Stimulated activated CD8-positive, alpha-beta memory T cell treated with anti-CD3 and anti-CD28 coated beads, Interleukin-12 subunit alpha, Interleukin-12 subunit beta, amount 100 ng/mL, for 24 hours (primary cell): ENCODE data around the gene MPP3.
"Not testable (repeated sequence)": the region's sequence is repeated elsewhere in the genome, so short reads cannot be mapped to it uniquely, and the experiment has no call there.

ENCODE experiments used
- DNase-seq: peaks from one replicate; pipeline ENCODE4 v3.0.0-alpha.2; 2020; ENCODE audit errors: extremely low read depth

Gene MPP3

GRCh38 chr17:43860927-43861622 lies 28.1 kb upstream of the MPP3 start:
- DNase-seq = no peak

DNA sequence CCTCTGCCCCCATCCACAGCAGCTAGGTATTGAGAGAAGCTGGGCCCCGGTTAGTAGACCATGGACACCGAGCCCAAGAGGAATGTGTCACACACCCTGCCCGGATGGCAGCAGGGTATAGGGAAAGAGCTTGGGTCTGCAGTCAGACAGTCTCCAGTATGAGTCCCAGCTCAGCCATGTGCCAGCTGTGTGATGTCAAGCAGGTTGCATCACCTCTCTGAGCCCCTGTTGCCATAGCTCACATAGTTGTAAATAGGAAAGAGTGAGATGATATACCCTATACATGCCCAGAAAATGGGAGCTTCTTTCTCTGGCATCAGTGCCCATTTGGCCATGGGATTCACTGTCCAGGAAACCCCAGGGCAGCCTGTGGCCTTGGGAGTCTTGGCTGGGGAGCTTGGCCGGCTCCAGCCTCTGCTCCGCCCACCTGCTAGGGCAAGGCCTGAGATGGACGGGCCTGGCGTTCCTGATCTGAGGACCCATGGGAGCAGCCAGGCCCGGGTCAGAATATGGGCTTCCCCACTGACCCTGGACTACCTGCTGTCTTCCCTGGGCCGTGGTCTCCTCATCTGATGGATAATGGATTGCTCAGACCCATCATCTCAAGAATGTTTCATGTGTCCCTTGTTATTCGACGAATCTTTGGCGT lies 27.3 kb upstream of the MPP3 start:
- DNase-seq = no peak

GRCh38 chr17:43857957-43858600 lies 25.1 kb upstream of the MPP3 start:
- DNase-seq = no peak

GRCh38 chr17:43857141-43857540 lies 24.2 kb upstream of the MPP3 start:
- DNase-seq = no peak

- DNase-seq = no peak
Measured at GRCh38 chr17:43856141-43856540, 23.2 kb upstream of the MPP3 start.

DNA sequence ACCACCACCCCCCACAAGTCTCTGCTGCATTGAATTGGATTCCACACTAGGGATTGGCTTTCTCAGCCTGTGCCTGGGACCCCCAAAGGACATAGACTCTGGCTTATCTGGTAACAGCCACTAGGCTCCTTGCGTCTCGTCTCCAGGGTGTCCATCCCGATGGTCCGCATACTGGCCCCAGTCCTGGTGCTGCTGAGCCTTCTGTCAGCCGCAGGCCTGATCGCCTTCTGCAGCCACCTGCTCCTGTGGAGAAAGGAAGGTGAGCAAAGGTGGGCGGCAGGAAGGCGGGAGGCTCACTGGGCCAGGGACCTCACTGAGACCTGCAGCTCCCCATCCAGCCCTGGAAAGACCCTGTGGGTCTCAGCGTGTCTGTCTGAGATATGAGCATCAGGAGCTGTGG lies 22.1 kb upstream of the MPP3 start:
- DNase-seq = no peak

DNA sequence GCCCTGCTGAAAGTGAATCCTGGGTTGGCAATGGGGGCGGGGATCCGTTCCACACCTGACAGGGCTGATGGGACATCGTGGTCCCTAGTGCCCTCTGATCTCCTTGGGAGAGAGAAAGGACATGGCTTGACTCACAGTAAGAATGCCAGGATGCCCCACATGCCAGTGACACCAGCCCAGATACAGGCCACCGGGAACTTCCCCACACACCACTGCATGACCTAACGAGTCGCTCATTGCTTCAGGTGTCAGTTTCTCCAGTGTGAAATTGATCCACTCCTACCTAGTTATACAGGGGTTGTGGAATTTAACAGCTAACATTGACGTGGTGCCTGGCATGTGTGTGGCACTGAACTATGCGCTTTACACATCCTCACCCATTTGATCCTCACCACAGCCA lies 21.6 kb upstream of the MPP3 start:
- DNase-seq = no peak

DNA sequence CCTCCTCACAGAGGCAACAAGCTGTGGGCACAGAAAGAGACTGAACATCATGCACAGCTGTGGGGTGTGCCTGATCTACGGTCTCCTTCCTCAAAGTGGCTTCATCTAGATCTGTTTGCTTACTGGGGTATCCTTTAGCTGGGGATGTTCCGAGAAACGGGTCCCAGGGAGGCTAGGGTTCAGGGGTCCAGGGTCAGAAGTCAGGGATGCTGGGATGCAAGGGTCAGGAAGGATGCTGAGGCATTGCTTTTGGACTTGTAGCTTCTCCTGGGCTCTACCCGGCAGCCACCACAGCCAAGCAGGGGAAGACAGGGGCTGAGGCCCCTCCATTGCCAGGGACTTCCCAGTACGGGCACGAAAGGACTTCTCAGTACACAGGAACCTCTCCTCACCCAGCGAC lies 20.6 kb upstream of the MPP3 start:
- no peak for DNase-seq

DNA sequence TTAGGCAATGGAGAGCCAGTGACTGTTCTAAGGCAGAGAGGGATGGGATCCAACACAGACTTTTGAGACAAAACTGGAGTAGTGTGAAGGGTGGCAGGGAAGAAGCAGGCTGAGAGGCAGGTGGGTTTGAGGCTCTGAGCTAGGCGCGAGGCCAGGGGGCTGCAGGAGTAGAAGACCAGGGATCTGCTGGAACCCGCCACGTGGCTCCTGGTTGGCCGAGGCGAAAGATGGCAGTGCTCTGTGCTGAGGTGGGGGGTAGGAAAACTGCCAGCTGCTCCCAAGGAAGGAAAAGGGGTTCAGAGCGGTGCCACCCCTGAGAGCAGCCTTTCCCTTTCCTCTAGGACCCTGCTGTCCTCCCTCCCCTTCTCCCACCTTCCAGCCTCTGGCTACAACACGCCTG lies 19.6 kb upstream of the MPP3 start:
- no peak for DNase-seq

DNA sequence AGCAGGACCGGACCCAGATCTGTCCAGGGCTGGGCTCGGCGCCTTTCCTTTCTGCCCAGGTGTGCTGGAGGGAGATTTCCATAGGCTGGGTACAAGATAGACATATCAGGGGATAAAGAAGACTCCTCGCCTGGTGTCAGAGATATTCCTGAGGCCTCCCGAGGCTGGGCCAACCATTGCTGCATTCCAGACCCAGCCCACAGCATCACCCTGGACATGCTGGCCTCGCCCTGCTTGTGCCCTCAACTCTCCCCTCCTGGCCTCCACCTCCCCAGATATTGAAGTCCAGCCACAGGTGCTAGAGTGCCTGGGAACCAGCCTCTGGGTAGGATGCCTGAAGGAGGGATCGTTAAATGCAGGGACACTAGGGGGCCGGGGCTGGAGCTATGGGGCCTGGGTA lies 16.2 kb upstream of the MPP3 start:
- no peak for DNase-seq

GRCh38 chr17:43848601-43849000 lies 15.7 kb upstream of the MPP3 start:
- no peak for DNase-seq

- DNase-seq = no peak
Measured at GRCh38 chr17:43846963-43847371, 14.0 kb upstream of the MPP3 start, which contains the start of gene CD300LG. TSS of gene CD300LG (plus strand) at chr17:43847176. CDS start at chr17:43847217, 41 bp downstream.

DNA sequence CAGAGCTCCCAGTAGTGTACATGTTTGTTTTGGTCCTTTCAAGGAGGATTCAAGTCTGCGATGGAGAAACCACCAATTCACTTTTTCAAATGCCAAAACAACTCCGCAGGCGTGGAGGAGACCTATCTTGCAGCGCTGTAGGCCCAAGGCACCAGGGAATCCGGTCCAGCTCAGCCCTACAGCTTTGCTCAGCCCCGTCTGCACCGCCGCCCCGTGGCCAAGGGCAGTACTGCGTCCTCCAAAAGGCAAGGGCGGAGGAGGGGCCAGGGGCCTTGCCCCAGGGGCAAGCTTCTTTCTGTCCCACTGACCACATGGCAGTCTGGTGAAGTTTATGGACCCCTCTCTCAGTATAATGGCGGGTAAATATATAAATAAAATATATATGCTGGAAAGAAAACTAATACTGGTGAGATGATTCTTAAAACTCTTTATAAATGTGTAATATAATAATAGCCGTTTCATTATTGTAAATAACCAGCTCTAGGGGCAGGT lies 13.3 kb upstream of the MPP3 start:
- peak; percentile 37 for DNase-seq

DNA sequence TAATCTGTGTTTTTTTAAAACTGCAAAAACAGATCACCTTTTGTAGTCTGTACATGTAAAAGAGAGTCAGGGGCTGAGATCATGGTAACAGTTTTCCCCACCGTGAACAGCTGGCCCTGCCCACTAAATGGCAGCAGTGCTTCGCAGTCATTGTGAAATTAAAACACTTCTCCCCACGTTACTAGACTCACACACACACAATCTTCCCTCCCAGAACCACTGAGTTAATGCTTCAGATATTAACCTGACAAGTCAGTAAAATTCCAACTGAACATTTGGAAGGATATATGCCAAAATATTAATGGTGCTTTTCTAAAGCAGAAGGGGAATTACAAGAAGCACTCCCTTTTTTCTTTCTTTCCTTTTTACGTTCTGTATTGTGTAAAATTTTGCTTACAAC lies 12.8 kb upstream of the MPP3 start:
- no peak for DNase-seq

- no peak for DNase-seq
Measured at GRCh38 chr17:43844241-43844640, 11.3 kb upstream of the MPP3 start.

GRCh38 chr17:43842975-43843325 lies 10.0 kb upstream of the MPP3 start:
- no peak for DNase-seq

GRCh38 chr17:43842091-43842974 lies 9.4 kb upstream of the MPP3 start:
- not testable (repeated sequence) for DNase-seq

DNA sequence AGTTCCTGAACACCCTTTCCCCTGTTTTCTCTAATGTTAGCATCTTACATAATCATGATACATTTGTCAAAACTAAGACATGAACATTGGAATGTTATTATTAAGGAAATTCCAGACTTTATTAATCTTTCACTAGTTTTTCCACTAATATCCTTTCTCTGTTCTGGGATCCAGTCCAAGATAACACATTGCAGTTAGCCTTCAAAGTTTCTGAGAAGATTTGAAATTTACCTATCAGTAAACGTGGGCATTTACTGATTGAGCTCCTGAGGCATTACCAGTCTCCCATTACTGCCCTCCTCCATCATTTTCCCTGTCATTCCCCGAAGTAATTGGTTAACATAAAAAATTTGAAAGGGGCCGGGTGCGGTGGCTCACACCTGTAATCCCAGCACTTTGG lies 8.3 kb upstream of the MPP3 start:
- DNase-seq = no peak

- no peak for DNase-seq
Measured at GRCh38 chr17:43840814-43841213, 7.9 kb upstream of the MPP3 start.

GRCh38 chr17:43839670-43840108 lies 6.7 kb upstream of the MPP3 start:
- DNase-seq = no peak

DNA sequence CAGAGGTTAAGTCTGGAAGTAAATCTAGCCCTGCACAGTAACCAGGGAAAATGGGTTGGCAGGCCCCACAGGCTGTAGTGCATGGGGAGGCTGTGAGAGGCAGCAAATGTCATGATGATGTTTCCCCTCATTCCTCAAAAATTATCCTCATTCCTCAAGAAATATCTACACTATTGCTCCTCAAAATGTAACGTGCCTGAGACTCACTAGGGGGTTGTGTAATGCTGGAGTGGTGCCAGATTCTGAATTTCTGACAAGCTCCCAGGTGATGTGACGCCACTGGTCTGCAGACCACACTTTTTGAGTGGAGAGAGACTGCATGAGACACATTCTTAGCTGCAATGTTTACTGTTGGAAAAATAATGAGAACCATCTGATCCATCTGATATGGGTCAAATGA lies 1.2 kb upstream of the MPP3 start:
- DNase-seq = no peak
